Measurements from ENCODE around the gene DHRS11. TPM values are rescaled to one million over a fixed set of nuclear protein-coding genes. Genes with fewer than 3 reads are reported as not detected.

Gene DHRS11
- polyA plus RNA-seq, 1 donor, result 5.9 TPM

Other genes starting within 250 kb of the DHRS11 start
- not detected for gene TBC1D3H, start 203.4 kb upstream of the DHRS11 start, polyA plus RNA-seq (ENCODE audit: insufficient read length)
- gene ZNHIT3, start 105.2 kb upstream of the DHRS11 start, polyA plus RNA-seq (ENCODE audit: insufficient read length), result 58.1 TPM
- gene MYO19, start 57.0 kb upstream of the DHRS11 start, polyA plus RNA-seq (ENCODE audit: insufficient read length), result 31.5 TPM
- gene PIGW, start 56.9 kb upstream of the DHRS11 start, polyA plus RNA-seq (ENCODE audit: insufficient read length), result 7.6 TPM
- 54.0 TPM for gene GGNBP2, start 47.0 kb upstream of the DHRS11 start, polyA plus RNA-seq (ENCODE audit: insufficient read length)
- 3.4 TPM for gene MRM1, start 9.7 kb downstream of the DHRS11 start, polyA plus RNA-seq (ENCODE audit: insufficient read length)

Data from forelimb muscle (tissue), 1 donor.